NCI-H2196 (cell line): ENCODE data around the gene KLHL21.
"Not testable (repeated sequence)": the region's sequence is repeated elsewhere in the genome, so short reads cannot be mapped to it uniquely, and the experiment has no call there.

Source experiments
- DNase-seq: peaks from one replicate; lab custom pipeline; 2025; ENCODE audit not compliant: unreplicated experiment; lab: John Stamatoyannopoulos, UW

Gene KLHL21

DNA sequence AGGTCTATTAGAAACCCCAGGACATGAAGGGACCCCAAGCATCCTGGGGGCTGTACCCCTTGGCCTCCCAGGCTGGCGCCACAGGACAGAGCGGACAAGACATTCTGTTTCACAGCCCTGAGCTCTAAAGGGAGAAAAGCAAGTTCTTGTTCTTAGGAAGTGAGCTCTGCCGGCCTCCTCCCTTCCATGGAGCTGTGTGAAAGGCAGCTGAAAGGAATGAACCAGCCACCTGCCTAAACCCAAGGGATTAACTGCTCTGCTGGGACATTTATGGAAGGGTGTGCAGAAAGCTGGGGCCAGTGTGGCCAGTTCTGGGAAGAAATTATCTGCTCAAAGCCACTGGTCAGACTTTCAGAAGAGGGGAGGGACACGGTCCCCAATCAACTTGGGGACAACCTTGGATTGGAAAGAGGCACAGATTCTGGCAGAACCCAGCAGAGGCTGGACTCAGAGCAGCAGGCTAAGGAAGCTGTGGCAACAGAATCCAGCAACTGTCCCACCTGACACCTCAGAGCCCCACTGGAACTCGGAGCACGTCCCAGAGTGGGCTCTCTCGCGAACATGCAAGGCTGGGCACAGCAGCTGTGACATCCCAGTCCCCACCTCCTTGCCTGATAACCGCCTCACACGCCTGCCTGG lies 2.1 kb downstream of the KLHL21 start:
- DNase-seq: no peak

DNA sequence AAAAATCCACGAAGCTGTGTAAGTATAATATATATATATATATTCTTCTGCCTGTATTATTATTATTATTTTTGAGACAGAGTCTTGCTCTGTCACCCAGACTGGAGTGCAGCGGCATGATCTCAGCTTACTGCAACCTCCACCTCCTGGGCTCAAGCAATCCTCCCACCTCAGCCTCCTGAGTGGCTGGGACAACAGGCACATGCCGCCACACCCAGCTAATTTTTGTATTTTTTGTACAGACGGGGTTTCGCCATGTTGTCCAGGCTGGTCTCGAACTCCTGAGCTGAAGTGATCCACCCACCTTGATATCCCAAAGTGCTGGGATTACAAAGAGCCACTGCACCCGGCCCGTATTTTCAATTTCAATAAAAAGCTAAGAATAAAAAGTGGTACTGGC lies 2.7 kb downstream of the KLHL21 start:
- DNase-seq: not testable (repeated sequence)

DNA sequence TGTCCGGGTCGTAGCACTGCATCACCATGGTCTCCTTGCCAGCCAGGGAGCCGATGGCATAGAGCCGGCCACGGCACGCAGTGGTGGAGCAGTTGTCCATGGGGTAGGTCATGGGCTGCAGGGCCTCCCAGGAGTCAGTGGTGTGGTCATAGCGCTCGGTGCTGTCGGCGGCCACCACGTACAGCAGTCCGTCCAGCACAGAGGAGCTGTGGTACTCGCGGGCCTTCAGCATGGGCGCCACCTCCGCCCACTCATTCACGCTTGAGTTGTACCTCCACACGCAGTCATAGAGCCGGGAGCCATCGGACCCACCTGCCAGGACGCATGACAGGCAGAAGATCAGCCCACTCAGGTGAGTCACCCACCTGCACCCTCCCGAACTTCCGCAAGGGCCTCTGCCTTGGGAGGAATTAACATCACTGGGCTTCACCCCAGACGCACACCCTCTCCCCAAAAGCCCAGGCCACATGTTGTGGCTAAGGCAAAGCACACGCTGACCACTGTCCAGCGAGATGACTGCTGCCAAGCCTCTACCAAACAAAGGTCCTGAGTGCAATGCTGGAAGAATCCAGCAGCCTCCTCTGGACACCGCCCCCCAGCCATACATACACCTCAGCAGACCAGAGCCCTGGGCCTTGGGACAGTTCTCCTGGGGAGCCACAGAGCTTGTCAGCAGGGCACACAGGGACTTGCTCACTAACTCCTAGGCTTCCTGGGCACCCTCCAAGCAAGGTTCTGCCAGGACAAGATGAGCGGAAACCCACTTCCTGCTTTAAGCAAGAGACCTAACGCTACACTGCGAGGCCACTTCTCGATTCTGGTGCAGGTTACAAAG lies 3.3 kb downstream of the KLHL21 start:
- DNase-seq: no peak

GRCh38 chr1:6597777-6598131 lies 4.9 kb downstream of the KLHL21 start:
- DNase-seq: no peak

- DNase-seq: no peak
Measured at GRCh38 chr1:6596886-6597776, 5.5 kb downstream of the KLHL21 start.

DNA sequence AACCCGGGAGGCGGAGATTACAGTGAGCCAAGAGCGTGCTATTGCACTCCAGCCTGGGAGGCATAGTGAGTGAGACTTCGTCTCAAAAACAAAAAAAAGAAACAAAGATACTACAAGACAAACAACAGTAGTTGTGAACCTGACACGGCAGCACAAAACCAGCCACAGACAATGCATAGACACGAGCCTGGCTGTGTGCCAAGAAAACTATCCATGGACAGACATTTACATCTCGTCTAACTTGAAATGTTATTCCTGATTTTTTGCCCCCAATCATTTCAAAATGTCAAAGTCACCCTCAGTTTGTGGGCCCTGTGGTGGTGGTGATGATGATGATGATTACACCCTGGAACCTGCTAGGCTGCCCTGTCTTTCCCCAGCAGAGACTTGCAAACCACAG lies 6.3 kb downstream of the KLHL21 start:
- no peak for DNase-seq

- DNase-seq: no peak
Measured at GRCh38 chr1:6594977-6595740, 7.5 kb downstream of the KLHL21 start.

- DNase-seq: no peak
Measured at GRCh38 chr1:6593810-6594209, 8.9 kb downstream of the KLHL21 start.

GRCh38 chr1:6592865-6593593 lies 9.6 kb downstream of the KLHL21 start:
- DNase-seq: no peak

DNA sequence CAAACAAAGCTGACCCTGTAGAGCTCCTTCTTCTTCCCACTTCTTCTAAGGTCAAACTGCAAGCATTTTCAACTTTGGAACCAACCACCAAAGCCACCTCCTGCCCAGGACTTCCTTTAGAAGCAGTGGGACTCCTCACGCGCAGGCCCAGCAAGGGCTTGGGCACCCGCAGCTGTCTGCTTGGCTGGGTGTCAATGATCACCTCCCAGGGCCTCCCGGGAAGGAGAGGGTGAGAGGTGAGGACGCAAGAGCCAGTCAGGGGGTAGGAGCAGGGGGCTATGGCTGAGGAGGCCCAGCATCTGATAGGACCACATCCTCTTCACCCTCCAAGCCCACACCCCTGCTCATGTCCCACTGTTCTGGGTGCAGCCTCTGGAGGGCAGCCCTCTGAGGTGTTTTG lies 10.2 kb downstream of the KLHL21 start:
- no peak for DNase-seq

GRCh38 chr1:6591644-6592043 lies 11.0 kb downstream of the KLHL21 start:
- DNase-seq: no peak

DNA sequence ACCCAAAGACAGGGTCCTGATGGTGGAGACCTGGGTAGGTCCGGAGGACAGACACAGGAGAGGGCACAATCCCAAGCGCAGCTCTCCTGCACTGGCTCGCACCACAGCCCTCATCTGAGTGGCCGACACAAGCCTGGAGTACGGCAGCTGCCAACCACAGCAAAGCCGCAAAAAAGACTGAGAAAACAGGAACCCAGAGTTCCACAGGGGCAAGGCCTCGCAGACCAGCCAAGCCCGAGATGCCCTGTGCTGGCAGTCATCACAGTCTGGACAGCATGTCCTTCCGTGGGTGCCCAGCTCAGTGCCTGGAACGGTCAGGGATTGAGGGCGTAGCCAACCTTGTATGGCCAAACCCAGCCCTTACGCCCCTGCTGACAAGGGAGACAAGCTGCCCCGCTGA lies 11.4 kb downstream of the KLHL21 start:
- DNase-seq: no peak

DNA sequence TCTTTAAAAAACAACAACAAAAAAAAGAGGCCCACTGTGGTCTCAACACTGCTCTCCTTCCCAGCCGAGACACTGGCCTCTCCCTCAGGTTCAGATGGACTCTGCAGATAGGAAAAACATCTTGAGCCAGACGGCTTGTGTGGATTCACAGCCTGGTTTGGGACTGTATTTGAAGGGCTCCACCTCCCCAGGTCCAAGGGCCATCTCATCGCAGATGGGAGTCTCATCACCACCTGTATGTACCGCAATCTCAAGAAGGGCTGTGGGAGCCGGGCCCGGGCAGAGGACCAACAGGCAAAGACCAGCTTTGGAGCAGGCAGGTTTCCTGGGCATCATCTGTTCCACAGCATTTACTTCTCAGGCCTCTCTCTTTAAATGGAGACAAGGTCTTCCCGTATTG lies 12.6 kb downstream of the KLHL21 start:
- DNase-seq: no peak

- no peak for DNase-seq
Measured at GRCh38 chr1:6588893-6589520, 13.7 kb downstream of the KLHL21 start.

GRCh38 chr1:6588128-6588892 lies 14.4 kb downstream of the KLHL21 start:
- DNase-seq: no peak

DNA sequence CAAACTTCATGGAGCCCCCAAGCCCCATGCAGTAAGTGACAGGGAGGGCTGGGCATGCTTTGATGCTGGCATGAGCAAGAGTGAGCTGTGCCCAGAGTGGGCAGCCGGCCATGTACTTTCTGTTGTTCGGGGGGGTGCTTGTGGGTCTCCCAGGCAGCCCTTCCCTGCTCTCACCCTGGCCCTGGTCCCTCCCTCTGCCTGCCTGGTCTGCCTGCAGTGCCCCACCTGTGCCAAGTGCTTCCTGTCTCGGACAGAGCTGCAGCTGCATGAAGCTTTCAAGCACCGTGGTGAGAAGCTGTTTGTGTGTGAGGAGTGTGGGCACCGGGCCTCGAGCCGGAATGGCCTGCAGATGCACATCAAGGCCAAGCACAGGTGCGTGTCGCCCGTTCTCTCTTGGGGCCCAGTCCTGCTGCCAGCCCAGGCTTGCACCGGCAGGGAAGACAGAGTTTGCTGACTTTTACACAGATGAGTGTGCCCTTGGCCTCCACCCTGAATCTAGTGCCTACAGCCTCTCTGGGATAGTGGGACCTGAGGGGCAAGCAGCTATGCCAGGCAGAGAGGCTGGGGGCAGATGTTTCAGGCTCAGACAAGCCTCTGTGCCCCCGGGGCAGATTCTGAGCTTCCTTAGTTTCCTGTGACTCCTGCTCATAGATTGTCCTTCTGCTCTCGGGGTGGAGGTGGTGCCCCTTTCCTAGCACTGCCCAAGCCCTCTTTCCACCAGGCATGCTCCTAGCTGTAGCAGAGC lies 15.2 kb downstream of the KLHL21 start:
- DNase-seq: peak; percentile 86

- no peak for DNase-seq
Measured at GRCh38 chr1:6586404-6586816, 16.3 kb downstream of the KLHL21 start.

GRCh38 chr1:6585841-6586240 lies 16.8 kb downstream of the KLHL21 start:
- DNase-seq: no peak
